HepG2 (cell line): ENCODE results near the gene IQCE. TPM values are rescaled to one million over a fixed set of nuclear protein-coding genes. Genes with fewer than 3 reads are reported as not detected.

ENCODE experiments used
- ARNTL ChIP-seq: sonication (generic); formaldehyde crosslinking; IDR thresholded peaks from 2 replicates; pipeline ENCODE4 v1.4.0; 2020; ENCODE audit warnings: mild to moderate bottlenecking, missing genetic modification reagents
- CHD4 ChIP-seq: fragments of 200-600 bp; sonication (generic); IDR thresholded peaks from 2 replicates; pipeline ENCODE4 v1.7.0; 2017; ENCODE audit warnings: mild to moderate bottlenecking, low read length, borderline replicate concordance
- FOSL1 ChIP-seq: sonication (generic); formaldehyde crosslinking; IDR thresholded peaks from 2 replicates; pipeline ENCODE4 v1.9.0; 2021; ENCODE audit warnings: missing genetic modification reagents, borderline replicate concordance
- IKZF4 ChIP-seq: sonication (generic); formaldehyde crosslinking; IDR thresholded peaks from 2 replicates; pipeline ENCODE4 v1.5.1; 2020; ENCODE audit warnings: borderline replicate concordance, mild to moderate bottlenecking, low read depth, missing genetic modification reagents; ENCODE audit errors: not compliant biosample characterization
- JUNB ChIP-seq: sonication (generic); formaldehyde crosslinking; IDR thresholded peaks from 2 replicates; pipeline ENCODE4 v1.8.0; 2022; ENCODE audit warnings: missing genetic modification reagents, mild to moderate bottlenecking, borderline replicate concordance
- JUND ChIP-seq: sonication (generic); formaldehyde crosslinking; IDR thresholded peaks from 2 replicates; pipeline ENCODE4 v1.8.0; 2022; ENCODE audit warnings: mild to moderate bottlenecking, missing genetic modification reagents
- MAZ ChIP-seq, 2 experiments: sonication (generic) in 1 of 2; formaldehyde crosslinking in 1 of 2; IDR thresholded peaks; 2 replicates each; pipeline versions ENCODE4 v1.5.0 to v1.6.1; 2012 to 2020; ENCODE audit warnings: low read depth in 2 of 2, mild to moderate bottlenecking in 2 of 2, borderline replicate concordance in 1 of 2, improper control_type of control experiment in 1 of 2, low read length in 1 of 2, missing genetic modification reagents in 1 of 2, moderate library complexity in 1 of 2
- MYC ChIP-seq: sonication (generic); formaldehyde crosslinking; IDR thresholded peaks from 2 replicates; pipeline ENCODE4 v1.9.0; 2021; ENCODE audit warnings: missing genetic modification reagents, borderline replicate concordance
- PAX8 ChIP-seq: sonication (generic); formaldehyde crosslinking; IDR thresholded peaks from 2 replicates; pipeline ENCODE4 v1.8.0; 2022; ENCODE audit warnings: mild to moderate bottlenecking, missing genetic modification reagents, borderline replicate concordance
- SMARCC2 ChIP-seq: fragments of 450-650 bp; IDR thresholded peaks from 2 replicates; pipeline ENCODE4 v1.6.1; 2017; ENCODE audit warnings: antibody characterized with exemption, mild to moderate bottlenecking
- ZKSCAN1 ChIP-seq: fragments of 150-350 bp; IDR thresholded peaks from 2 replicates; pipeline ENCODE4 v1.6.1; 2014; ENCODE audit warnings: low read length
- ZNF180 ChIP-seq: sonication (generic); formaldehyde crosslinking; IDR thresholded peaks from 2 replicates; pipeline ENCODE4 v1.4.0; 2020; ENCODE audit warnings: low read depth, missing genetic modification reagents, borderline replicate concordance
- ZNF263 ChIP-seq: sonication (generic); formaldehyde crosslinking; IDR thresholded peaks from 2 replicates; pipeline ENCODE4 v1.4.0; 2020; ENCODE audit warnings: missing genetic modification reagents
- ZNF432 ChIP-seq: sonication (generic); formaldehyde crosslinking; IDR thresholded peaks from 2 replicates; pipeline ENCODE4 v1.5.0; 2020; ENCODE audit warnings: missing genetic modification reagents, mild to moderate bottlenecking, borderline replicate concordance
- ZNF446 ChIP-seq: sonication (generic); formaldehyde crosslinking; IDR thresholded peaks from 2 replicates; pipeline ENCODE4 v1.5.0; 2020; ENCODE audit warnings: mild to moderate bottlenecking, missing genetic modification reagents
- ZNF589 ChIP-seq: sonication (generic); formaldehyde crosslinking; conservative IDR thresholded peaks from 2 replicates; pipeline ENCODE4 v1.8.0; 2022; ENCODE audit warnings: mild to moderate bottlenecking, moderate library complexity, missing genetic modification reagents
- ZZZ3 ChIP-seq: sonication (generic); formaldehyde crosslinking; IDR thresholded peaks from 2 replicates; pipeline ENCODE4 v1.4.0; 2020; ENCODE audit warnings: missing genetic modification reagents, mild to moderate bottlenecking, borderline replicate concordance
- polyA plus RNA-seq, 8 experiments: library from polyadenylated mRNA; depleted of rRNA in 3 of 8; stranded (reverse) in 7 of 8; unstranded in 1 of 8; fragments of >200 nt; fragmentation: Illumina TruSeq in 4 of 8; extraction: Trizol in 4 of 8; gene quantifications; 2 replicates each; pipeline versions ENCODE4 v1.2.1 to v1.2.3, GENCODE V29; 2011 to 2016; ENCODE audit warnings: low read depth in 4 of 8, missing spikeins in 1 of 8, mixed read lengths in 1 of 8; ENCODE audit not compliant: insufficient read depth in 1 of 8
- total RNA-seq, 5 experiments: library from RNA; depleted of rRNA; stranded (reverse); fragments of >200 nt; fragmentation: Illumina TruSeq; extraction: Trizol; gene quantifications; 2 replicates each; pipeline ENCODE4 v1.2.3, GENCODE V29; 2016; ENCODE audit warnings: low read depth in 1 of 5
- TF ChIP-seq, protein P1 (sequence below): IDR thresholded peaks from 2 replicates; pipeline ENCODE4 v1.6.1; 2016; ENCODE audit warnings: missing compliant biosample characterization, missing genetic modification reagents, borderline replicate concordance
- TF ChIP-seq, protein P2 (sequence below): sonication (generic); formaldehyde crosslinking; IDR thresholded peaks from 2 replicates; pipeline ENCODE4 v1.5.0; 2020; ENCODE audit warnings: missing genetic modification reagents
- TF ChIP-seq, protein P3 (sequence below): sonication (generic); formaldehyde crosslinking; IDR thresholded peaks from 2 replicates; pipeline ENCODE4 v1.4.0; 2020; ENCODE audit warnings: missing genetic modification reagents
- TF ChIP-seq, protein P4 (sequence below): IDR thresholded peaks from 2 replicates; pipeline ENCODE4 v1.6.1; 2016; ENCODE audit warnings: low read depth, borderline replicate concordance
- TF ChIP-seq, protein P5 (sequence below): sonication (generic); formaldehyde crosslinking; IDR thresholded peaks from 2 replicates; pipeline ENCODE4 v1.4.0; 2020; ENCODE audit warnings: missing genetic modification reagents, mild to moderate bottlenecking, borderline replicate concordance

Gene IQCE
- total and polyA plus RNA-seq, 2 of the 13 experiments (the other 11 are each of a cell fraction or from before 2014, with no cell fraction given), result 1.5 to 2.5 TPM

DNA sequence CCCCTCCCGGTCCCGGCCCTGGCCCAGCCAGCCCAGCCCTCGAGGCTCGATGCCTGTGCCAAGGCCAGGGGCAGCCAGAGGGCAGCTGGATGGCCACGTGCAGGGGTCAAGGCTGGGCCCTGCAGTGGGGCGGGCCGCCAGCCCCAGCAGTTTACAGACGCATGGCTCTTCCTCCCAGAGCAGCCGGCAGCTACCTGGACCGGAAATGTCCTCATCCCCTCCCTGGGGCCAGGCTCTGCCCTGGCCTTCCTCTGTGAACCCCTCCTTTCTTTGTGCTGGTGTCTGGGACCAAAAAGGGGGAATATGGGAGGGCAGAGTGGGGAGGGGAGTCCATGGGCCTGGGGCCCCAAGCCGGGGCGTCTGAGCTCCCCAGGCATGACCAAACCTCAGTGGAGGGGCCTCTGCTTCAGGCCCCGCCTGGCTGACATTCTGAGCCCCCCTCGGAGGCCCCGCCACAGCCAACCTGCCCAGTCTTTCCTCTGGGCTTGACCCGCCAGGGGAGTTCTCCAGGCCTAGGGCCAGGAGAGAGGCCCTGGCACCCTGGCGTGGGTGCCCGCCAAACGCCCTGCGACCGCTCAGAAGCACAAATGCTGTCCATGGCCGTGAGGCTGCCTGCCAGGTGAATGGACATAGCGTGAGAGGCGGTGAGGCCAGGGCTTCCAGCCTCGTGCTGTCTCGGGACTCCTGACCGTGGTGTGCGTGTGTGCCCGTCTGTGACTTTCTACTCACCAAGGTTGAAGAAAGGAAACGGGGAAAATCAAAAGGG is 104.5 kb downstream of the IQCE start (continued):
- no peak for TF ChIP-seq CHD4
- TF ChIP-seq, protein P1, sequence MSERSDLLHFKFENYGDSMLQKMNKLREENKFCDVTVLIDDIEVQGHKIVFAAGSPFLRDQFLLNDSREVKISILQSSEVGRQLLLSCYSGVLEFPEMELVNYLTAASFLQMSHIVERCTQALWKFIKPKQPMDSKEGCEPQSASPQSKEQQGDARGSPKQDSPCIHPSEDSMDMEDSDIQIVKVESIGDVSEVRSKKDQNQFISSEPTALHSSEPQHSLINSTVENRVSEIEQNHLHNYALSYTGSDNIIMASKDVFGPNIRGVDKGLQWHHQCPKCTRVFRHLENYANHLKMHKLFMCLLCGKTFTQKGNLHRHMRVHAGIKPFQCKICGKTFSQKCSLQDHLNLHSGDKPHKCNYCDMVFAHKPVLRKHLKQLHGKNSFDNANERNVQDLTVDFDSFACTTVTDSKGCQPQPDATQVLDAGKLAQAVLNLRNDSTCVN (CRISPR knock-in tag), result peak; percentile 75; the same call in 1 of the 2 replicates
- no peak for TF ChIP-seq ZKSCAN1
- TF ChIP-seq ZNF263 (CRISPR knock-in tag), result peak; percentile 81
- peak; percentile 97 for TF ChIP-seq MYC (CRISPR knock-in tag)
- TF ChIP-seq JUND, result 0 out of 2 replicates have a peak, but pooled peaks have one; percentile 42
- TF ChIP-seq PAX8, result peak; percentile 45; the same call in 1 of the 2 replicates
- TF ChIP-seq ZNF446 (CRISPR knock-in tag), result peak; percentile 79
- TF ChIP-seq, protein P2, sequence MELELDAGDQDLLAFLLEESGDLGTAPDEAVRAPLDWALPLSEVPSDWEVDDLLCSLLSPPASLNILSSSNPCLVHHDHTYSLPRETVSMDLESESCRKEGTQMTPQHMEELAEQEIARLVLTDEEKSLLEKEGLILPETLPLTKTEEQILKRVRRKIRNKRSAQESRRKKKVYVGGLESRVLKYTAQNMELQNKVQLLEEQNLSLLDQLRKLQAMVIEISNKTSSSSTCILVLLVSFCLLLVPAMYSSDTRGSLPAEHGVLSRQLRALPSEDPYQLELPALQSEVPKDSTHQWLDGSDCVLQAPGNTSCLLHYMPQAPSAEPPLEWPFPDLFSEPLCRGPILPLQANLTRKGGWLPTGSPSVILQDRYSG (CRISPR knock-in tag), result no peak; the same call in 1 of the 2 replicates
- TF ChIP-seq, protein P3, sequence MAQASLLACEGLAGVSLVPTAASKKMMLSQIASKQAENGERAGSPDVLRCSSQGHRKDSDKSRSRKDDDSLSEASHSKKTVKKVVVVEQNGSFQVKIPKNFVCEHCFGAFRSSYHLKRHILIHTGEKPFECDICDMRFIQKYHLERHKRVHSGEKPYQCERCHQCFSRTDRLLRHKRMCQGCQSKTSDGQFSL (CRISPR knock-in tag), result no peak
- TF ChIP-seq FOSL1 (CRISPR knock-in tag), result no peak
- peak; percentile 95 for TF ChIP-seq ZNF589 (CRISPR knock-in tag)
- TF ChIP-seq MAZ (IDR thresholded peaks at IDR 0.05; ENCODE audit: borderline replicate concordance, low read depth, low read length), result 0 out of 2 replicates have a peak, but pooled peaks have one; percentile 30
- TF ChIP-seq MAZ (CRISPR knock-in tag; IDR thresholded peaks at IDR 0.05; ENCODE audit: low read depth), result peak; percentile 93
- no peak for TF ChIP-seq ZNF432 (CRISPR knock-in tag)
- no peak for TF ChIP-seq SMARCC2
- TF ChIP-seq JUNB, result no peak
- TF ChIP-seq, protein P4, sequence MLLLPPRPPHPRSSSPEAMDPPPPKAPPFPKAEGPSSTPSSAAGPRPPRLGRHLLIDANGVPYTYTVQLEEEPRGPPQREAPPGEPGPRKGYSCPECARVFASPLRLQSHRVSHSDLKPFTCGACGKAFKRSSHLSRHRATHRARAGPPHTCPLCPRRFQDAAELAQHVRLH (CRISPR knock-in tag), result peak; percentile 95
- TF ChIP-seq ZNF180 (CRISPR knock-in tag), result no peak
- peak; percentile 88 for TF ChIP-seq IKZF4 (CRISPR knock-in tag)
- TF ChIP-seq ZZZ3, result no peak
- TF ChIP-seq ARNTL (CRISPR knock-in tag), result peak; percentile 100
- TF ChIP-seq, protein P5, sequence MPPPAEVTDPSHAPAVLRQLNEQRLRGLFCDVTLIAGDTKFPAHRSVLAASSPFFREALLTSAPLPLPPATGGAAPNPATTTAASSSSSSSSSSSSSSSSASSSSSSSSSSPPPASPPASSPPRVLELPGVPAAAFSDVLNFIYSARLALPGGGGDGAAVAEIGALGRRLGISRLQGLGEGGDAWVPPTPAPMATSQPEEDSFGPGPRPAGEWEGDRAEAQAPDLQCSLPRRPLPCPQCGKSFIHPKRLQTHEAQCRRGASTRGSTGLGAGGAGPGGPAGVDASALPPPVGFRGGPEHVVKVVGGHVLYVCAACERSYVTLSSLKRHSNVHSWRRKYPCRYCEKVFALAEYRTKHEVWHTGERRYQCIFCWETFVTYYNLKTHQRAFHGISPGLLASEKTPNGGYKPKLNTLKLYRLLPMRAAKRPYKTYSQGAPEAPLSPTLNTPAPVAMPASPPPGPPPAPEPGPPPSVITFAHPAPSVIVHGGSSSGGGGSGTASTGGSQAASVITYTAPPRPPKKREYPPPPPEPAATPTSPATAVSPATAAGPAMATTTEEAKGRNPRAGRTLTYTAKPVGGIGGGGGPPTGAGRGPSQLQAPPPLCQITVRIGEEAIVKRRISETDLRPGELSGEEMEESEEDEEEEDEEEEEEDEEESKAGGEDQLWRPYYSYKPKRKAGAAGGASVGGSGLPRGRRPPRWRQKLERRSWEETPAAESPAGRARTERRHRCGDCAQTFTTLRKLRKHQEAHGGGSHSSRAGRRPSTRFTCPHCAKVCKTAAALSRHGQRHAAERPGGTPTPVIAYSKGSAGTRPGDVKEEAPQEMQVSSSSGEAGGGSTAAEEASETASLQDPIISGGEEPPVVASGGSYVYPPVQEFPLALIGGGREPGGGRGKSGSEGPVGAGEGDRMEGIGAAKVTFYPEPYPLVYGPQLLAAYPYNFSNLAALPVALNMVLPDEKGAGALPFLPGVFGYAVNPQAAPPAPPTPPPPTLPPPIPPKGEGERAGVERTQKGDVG (CRISPR knock-in tag), result 0 out of 2 replicates have a peak, but pooled peaks have one; percentile 52
